HepG2 (cell line): ENCODE results near the gene PMFBP1. TPM values are rescaled to one million over a fixed set of nuclear protein-coding genes. Genes with fewer than 3 reads are reported as not detected.

Experiments used
- NFKB2 ChIP-seq: sonication (generic); formaldehyde crosslinking; IDR thresholded peaks from 2 replicates; pipeline ENCODE4 v1.4.0; 2020; ENCODE audit warnings: missing genetic modification reagents, borderline replicate concordance
- NR2F6 ChIP-seq, 2 experiments: IDR thresholded peaks; 2 replicates each; pipeline ENCODE4 v1.6.1; 2016; ENCODE audit warnings: antibody characterized with exemption in 1 of 2, mild to moderate bottlenecking in 1 of 2
- PBX3 ChIP-seq: sonication (generic); formaldehyde crosslinking; IDR thresholded peaks from 2 replicates; pipeline ENCODE4 v1.8.1; 2023; ENCODE audit warnings: missing genetic modification reagents, inconsistent platforms, borderline replicate concordance
- PHB2 ChIP-seq: fragments of 450-650 bp; IDR thresholded peaks from 2 replicates; pipeline ENCODE4 v1.6.1; 2018; ENCODE audit not compliant: partially characterized antibody
- REPIN1 ChIP-seq: sonication (generic); formaldehyde crosslinking; IDR thresholded peaks from 2 replicates; pipeline ENCODE4 v1.8.0; 2022; ENCODE audit warnings: missing genetic modification reagents, low read depth, mild to moderate bottlenecking, borderline replicate concordance
- RXRA ChIP-seq: sonication (generic); formaldehyde crosslinking; IDR thresholded peaks from 2 replicates; pipeline ENCODE4 v1.5.1; 2020; ENCODE audit warnings: missing genetic modification reagents
- SOX13 ChIP-seq, 3 experiments: fragments of 450-650 bp in 1 of 3; sonication (generic) in 1 of 3; formaldehyde crosslinking in 1 of 3; IDR thresholded peaks in 2 of 3; conservative IDR thresholded peaks in 1 of 3; 2 replicates each; pipeline versions ENCODE4 v1.5.0 to v1.6.1; 2016 to 2020; ENCODE audit warnings: antibody characterized with exemption in 1 of 3, mild to moderate bottlenecking in 1 of 3, missing compliant biosample characterization in 1 of 3, missing genetic modification reagents in 1 of 3, moderate library complexity in 1 of 3
- ZBTB33 ChIP-seq: sonication (generic); formaldehyde crosslinking; IDR thresholded peaks from 2 replicates; pipeline ENCODE4 v1.4.0; 2020; ENCODE audit warnings: missing genetic modification reagents
- ZNF12 ChIP-seq: sonication (generic); formaldehyde crosslinking; IDR thresholded peaks from 2 replicates; pipeline ENCODE4 v1.5.0; 2020; ENCODE audit warnings: missing genetic modification reagents
- ZNF326 ChIP-seq: sonication (generic); formaldehyde crosslinking; IDR thresholded peaks from 2 replicates; pipeline ENCODE4 v1.4.0; 2020; ENCODE audit warnings: missing genetic modification reagents, borderline replicate concordance
- ZNF503 ChIP-seq: sonication (generic); formaldehyde crosslinking; IDR thresholded peaks from 2 replicates; pipeline ENCODE4 v1.4.0; 2020; ENCODE audit warnings: missing genetic modification reagents
- ZNF710 ChIP-seq: sonication (generic); formaldehyde crosslinking; IDR thresholded peaks from 2 replicates; pipeline ENCODE4 v1.5.0; 2020; ENCODE audit warnings: mild to moderate bottlenecking, missing genetic modification reagents, borderline replicate concordance
- ZNF879 ChIP-seq: sonication (generic); formaldehyde crosslinking; IDR thresholded peaks from 2 replicates; pipeline ENCODE4 v1.8.1; 2023; ENCODE audit warnings: missing genetic modification reagents
- polyA plus RNA-seq, 8 experiments: library from polyadenylated mRNA; depleted of rRNA in 3 of 8; stranded (reverse) in 7 of 8; unstranded in 1 of 8; fragments of >200 nt; fragmentation: Illumina TruSeq in 4 of 8; extraction: Trizol in 4 of 8; gene quantifications; 2 replicates each; pipeline versions ENCODE4 v1.2.1 to v1.2.3, GENCODE V29; 2011 to 2016; ENCODE audit warnings: low read depth in 4 of 8, missing spikeins in 1 of 8, mixed read lengths in 1 of 8; ENCODE audit not compliant: insufficient read depth in 1 of 8
- total RNA-seq, 5 experiments: library from RNA; depleted of rRNA; stranded (reverse); fragments of >200 nt; fragmentation: Illumina TruSeq; extraction: Trizol; gene quantifications; 2 replicates each; pipeline ENCODE4 v1.2.3, GENCODE V29; 2016; ENCODE audit warnings: low read depth in 1 of 5
- TF ChIP-seq, protein P1 (sequence below): sonication (generic); formaldehyde crosslinking; conservative IDR thresholded peaks from 2 replicates; pipeline ENCODE4 v1.8.1; 2023; ENCODE audit warnings: missing genetic modification reagents
- TF ChIP-seq, protein P2 (sequence below): conservative IDR thresholded peaks from 2 replicates; pipeline ENCODE4 v1.6.1; 2018; ENCODE audit warnings: missing genetic modification reagents

PMFBP1 gene
- total and polyA plus RNA-seq, 2 of the 13 experiments (the other 11 are each of a cell fraction or from before 2014, with no cell fraction given) = 1.9 to 3.8 TPM

DNA sequence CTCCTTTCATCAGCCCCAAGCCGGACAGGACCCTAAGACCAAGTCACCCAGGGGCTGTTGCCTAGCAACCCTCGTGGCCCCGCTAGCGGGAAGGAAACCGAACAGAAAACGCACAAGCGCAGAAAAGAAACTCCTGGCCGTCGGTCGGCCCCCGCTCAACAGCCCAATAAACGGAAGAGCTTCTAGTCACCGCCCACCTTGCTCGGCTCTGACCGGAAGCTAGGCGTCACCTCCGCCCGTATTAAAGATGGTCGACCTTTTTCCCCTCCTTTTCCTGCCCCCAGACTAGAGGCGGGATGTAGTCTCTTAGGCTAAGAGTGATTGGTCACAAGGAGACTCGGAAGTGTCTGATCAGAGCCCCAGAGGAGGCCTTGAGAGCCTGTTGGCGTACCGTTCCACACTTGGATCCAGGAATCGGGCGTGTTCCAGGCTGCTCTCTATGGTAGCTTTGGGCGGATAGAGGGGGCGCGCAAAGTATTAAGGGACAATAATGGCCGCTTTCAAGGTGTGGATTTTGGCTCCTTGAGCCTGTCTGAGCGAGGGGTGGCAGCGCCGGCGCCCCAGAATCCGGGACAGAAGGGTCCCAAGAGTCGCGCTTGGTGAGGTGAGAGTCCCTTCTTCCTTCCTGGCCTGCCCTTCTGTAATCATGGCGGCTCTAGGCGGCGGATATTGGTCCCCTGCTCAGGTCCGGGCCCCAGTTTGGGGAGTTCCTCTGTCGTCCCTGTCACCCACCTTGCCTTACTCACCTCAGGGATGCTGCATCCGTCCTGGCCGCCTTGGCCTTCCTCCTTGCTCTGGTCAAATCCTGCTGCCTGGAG, 78.3 kb downstream of the PMFBP1 start, which contains the start of the genes DHX38 and TXNL4B (continued):
- no peak for TF ChIP-seq ZNF503 (CRISPR knock-in tag)
- TF ChIP-seq ZNF879 (CRISPR knock-in tag) = no peak
- no peak for TF ChIP-seq SOX13 (IDR thresholded peaks at IDR 0.05)
- TF ChIP-seq SOX13 (CRISPR knock-in tag; conservative IDR thresholded peaks at IDR 0.05 in 1 of 2, IDR thresholded peaks at IDR 0.05 in 1 of 2) = peak in 1 of 2 experiments; percentile 22; a peak in 1 of 4 replicates
- no peak for TF ChIP-seq ZNF12
- TF ChIP-seq, protein P1, sequence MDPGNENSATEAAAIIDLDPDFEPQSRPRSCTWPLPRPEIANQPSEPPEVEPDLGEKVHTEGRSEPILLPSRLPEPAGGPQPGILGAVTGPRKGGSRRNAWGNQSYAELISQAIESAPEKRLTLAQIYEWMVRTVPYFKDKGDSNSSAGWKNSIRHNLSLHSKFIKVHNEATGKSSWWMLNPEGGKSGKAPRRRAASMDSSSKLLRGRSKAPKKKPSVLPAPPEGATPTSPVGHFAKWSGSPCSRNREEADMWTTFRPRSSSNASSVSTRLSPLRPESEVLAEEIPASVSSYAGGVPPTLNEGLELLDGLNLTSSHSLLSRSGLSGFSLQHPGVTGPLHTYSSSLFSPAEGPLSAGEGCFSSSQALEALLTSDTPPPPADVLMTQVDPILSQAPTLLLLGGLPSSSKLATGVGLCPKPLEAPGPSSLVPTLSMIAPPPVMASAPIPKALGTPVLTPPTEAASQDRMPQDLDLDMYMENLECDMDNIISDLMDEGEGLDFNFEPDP (CRISPR knock-in tag) = no peak
- TF ChIP-seq RXRA (CRISPR knock-in tag) = peak; percentile 34; the same call in 1 of the 2 replicates
- peak; percentile 11; the same call in 1 of the 2 replicates for TF ChIP-seq NR2F6 (IDR thresholded peaks at IDR 0.05)
- 0 out of 2 replicates have a peak, but pooled peaks have one; percentile 34 for TF ChIP-seq NR2F6 (CRISPR knock-in tag; IDR thresholded peaks at IDR 0.05)
- TF ChIP-seq PBX3 (CRISPR knock-in tag) = peak; percentile 28; the same call in 1 of the 2 replicates
- no peak for TF ChIP-seq PHB2
- no peak; the same call in none of the 2 replicates for TF ChIP-seq ZBTB33
- peak; percentile 81; the same call in 1 of the 2 replicates for TF ChIP-seq NFKB2
- TF ChIP-seq REPIN1 (CRISPR knock-in tag) = peak; percentile 40; the same call in 1 of the 2 replicates
- TF ChIP-seq ZNF710 (CRISPR knock-in tag) = no peak; the same call in 1 of the 2 replicates
- TF ChIP-seq ZNF326 (CRISPR knock-in tag) = no peak
- TF ChIP-seq, protein P2, sequence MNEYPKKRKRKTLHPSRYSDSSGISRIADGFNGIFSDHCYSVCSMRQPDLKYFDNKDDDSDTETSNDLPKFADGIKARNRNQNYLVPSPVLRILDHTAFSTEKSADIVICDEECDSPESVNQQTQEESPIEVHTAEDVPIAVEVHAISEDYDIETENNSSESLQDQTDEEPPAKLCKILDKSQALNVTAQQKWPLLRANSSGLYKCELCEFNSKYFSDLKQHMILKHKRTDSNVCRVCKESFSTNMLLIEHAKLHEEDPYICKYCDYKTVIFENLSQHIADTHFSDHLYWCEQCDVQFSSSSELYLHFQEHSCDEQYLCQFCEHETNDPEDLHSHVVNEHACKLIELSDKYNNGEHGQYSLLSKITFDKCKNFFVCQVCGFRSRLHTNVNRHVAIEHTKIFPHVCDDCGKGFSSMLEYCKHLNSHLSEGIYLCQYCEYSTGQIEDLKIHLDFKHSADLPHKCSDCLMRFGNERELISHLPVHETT (CRISPR knock-in tag) = no peak
